GM23248 (cell line): ENCODE measurements around the gene UGT2B28. TPM values are rescaled to one million over a fixed set of nuclear protein-coding genes. Genes with fewer than 3 reads are reported as not detected.
"Not testable (repeated sequence)": the region's sequence is repeated elsewhere in the genome, so short reads cannot be mapped to it uniquely, and the experiment has no call there.

ENCODE experiments used
- DNase-seq: peaks from one replicate; pipeline ENCODE4 v3.0.0-alpha.2; 2015
- H2AFZ ChIP-seq: fragments of 200-600 bp; sonication (generic); 2 replicates; pipeline ENCODE4 v1.6.1; 2016; ENCODE audit warnings: antibody characterized with exemption
- H3F3A ChIP-seq: fragments of 200-600 bp; sonication (generic); 2 replicates; pipeline ENCODE4 v1.6.1; 2016; ENCODE audit warnings: mild to moderate bottlenecking, antibody characterized with exemption, mixed run types; ENCODE audit not compliant: insufficient read depth
- H3K27ac ChIP-seq: fragments of 200-600 bp; sonication (generic); 2 replicates; pipeline ENCODE4 v1.5.1; 2016; ENCODE audit warnings: mild to moderate bottlenecking
- H3K27me3 ChIP-seq: fragments of 200-600 bp; sonication (generic); replicated peaks from 2 replicates; pipeline ENCODE4 v1.6.1; 2016; ENCODE audit warnings: mild to moderate bottlenecking; ENCODE audit not compliant: insufficient read depth
- H3K36me3 ChIP-seq: fragments of 200-600 bp; sonication (generic); 2 replicates; pipeline ENCODE4 v1.6.1; 2016; ENCODE audit warnings: low read depth, mild to moderate bottlenecking
- H3K4me1 ChIP-seq: fragments of 200-600 bp; sonication (generic); 2 replicates; pipeline ENCODE4 v1.6.1; 2016; ENCODE audit warnings: mild to moderate bottlenecking; ENCODE audit not compliant: insufficient read depth
- H3K4me2 ChIP-seq: fragments of 200-600 bp; sonication (generic); one replicate; pipeline ENCODE4 v1.6.1; 2016; ENCODE audit warnings: mild to moderate bottlenecking; ENCODE audit not compliant: unreplicated experiment
- H3K4me3 ChIP-seq: fragments of 200-600 bp; sonication (generic); 2 replicates; pipeline ENCODE4 v1.5.1; 2016; ENCODE audit warnings: mild to moderate bottlenecking
- H3K79me2 ChIP-seq: fragments of 200-600 bp; sonication (generic); 2 replicates; pipeline ENCODE4 v1.6.1; 2016; ENCODE audit warnings: mild to moderate bottlenecking; ENCODE audit not compliant: insufficient read depth
- H3K9ac ChIP-seq: fragments of 200-600 bp; sonication (generic); 2 replicates; pipeline ENCODE4 v1.6.1; 2016; ENCODE audit warnings: mild to moderate bottlenecking
- H3K9me2 ChIP-seq: fragments of 200-600 bp; sonication (generic); 2 replicates; pipeline ENCODE4 v1.6.1; 2016; ENCODE audit warnings: mixed run types, mild to moderate bottlenecking, moderate library complexity; ENCODE audit not compliant: insufficient read depth
- H3K9me3 ChIP-seq: fragments of 200-600 bp; sonication (generic); one replicate; pipeline ENCODE4 v1.6.1; 2017; ENCODE audit warnings: low read depth
- H4K20me1 ChIP-seq: fragments of 200-600 bp; sonication (generic); 2 replicates; pipeline ENCODE4 v1.6.0; 2016; ENCODE audit not compliant: insufficient read depth
- WGBS, 2 experiments: methylation state at CpG; one replicate each; pipeline ENCODE4 v1.1.6; 2015 to 2017; ENCODE audit warnings: low lambda C conversion rate in 2 of 2, low coverage in 1 of 2; ENCODE audit errors: missing lambda C conversion rate in 2 of 2; 5-methylcytosine and 5-hydroxymethylcytosine counted together
- in situ Hi-C: fragments of 300-500 bp; cut with MboI; formaldehyde crosslinking; loops from 2 replicates; pipeline ENCODE4 v1.15.0; 2020
- polyA plus RNA-seq: library from polyadenylated mRNA; unstranded; fragments of >200 nt; fragmentation: Nextera tagmentation; extraction: Ambion mirVana; gene quantifications from 2 replicates; pipeline ENCODE4 v1.2.1, GENCODE V29; 2016
- total RNA-seq: library from RNA; depleted of rRNA; stranded (reverse); fragments of >200 nt; shearing (Covaris generic); gene quantifications from 2 replicates; pipeline ENCODE4 v1.2.3, GENCODE V29; 2014; rRNA removed

UGT2B28 gene
- total and polyA plus RNA-seq, 2 experiments from 2014 or later = not detected

DNA sequence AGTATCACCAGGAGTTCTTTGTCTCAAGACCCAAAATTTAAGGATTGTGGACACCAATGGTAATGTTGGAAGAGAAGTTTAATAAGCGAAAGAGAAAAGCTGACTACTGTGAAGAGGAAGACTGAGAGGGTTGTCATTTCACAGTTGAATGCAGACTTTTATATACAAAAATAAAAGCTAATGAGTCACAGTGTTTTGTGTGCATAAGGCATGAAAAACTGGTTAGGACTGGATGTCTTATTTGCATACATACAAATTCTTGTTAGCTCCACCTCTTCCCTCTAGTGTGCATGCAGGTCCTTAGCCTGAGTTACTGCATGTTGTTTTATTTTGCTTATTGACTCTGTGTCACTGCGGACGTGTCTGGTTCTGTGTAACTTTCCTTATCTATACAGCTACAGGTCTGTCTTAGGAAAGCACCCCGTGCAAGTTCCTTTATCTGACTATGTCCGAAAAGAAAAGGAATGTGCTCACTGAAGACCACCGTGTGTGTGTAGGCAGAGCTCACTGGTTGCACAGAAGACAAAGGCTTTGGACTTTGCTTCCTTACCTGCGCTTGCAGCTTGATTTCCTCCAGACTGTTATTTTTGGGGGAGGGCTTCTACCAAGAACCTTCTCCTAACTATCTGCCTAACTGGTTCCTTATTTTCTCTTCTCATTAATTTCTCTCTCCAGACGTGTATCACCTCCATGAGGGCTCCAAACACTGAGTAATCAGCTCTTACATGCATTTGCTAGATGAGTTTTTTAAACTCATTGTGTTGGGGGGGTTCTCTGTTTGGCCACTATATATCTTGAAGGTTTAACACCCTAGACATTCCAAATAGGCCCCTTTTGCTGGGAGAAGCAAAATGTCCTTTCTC is 63.5 kb downstream of the UGT2B28 start:
- 25 to 33% methylated on average over 8 of the region's 8 CpGs for WGBS, 2 experiments
- H3K4me3 ChIP-seq, H3K9me2 ChIP-seq, H3K27me3 ChIP-seq, H4K20me1 ChIP-seq, H3K9ac ChIP-seq, in situ Hi-C loops, DNase-seq, H3K4me2 ChIP-seq, H3F3A ChIP-seq, H3K36me3 ChIP-seq, H3K4me1 ChIP-seq, H3K27ac ChIP-seq, H2AFZ ChIP-seq, H3K79me2 ChIP-seq, H3K9me3 ChIP-seq: not testable (repeated sequence)

Other genes with a start within 250 kb of the UGT2B28 start
- gene UGT2B7, start 184.0 kb upstream of the UGT2B28 start, total RNA-seq = not detected in 2 replicates
- not detected in 2 replicates for gene UGT2B7, start 184.0 kb upstream of the UGT2B28 start, polyA plus RNA-seq
- gene UGT2B11, start 65.7 kb upstream of the UGT2B28 start, total RNA-seq = not detected in 2 replicates
- gene UGT2B11, start 65.7 kb upstream of the UGT2B28 start, polyA plus RNA-seq = not detected in 2 replicates
- gene UGT2B4, start 215.4 kb downstream of the UGT2B28 start, total RNA-seq = not detected in 2 replicates
- not detected in 2 replicates for gene UGT2B4, start 215.4 kb downstream of the UGT2B28 start, polyA plus RNA-seq